Endothelial cell of umbilical vein (primary cell): ENCODE measurements around the gene RWDD2A. TPM values are rescaled to one million over a fixed set of nuclear protein-coding genes. Genes with fewer than 3 reads are reported as not detected.

Experiments used
- BruUV-seq: library from RNA; stranded (reverse); fragments of 400-500 nt; replicated peaks from 2 replicates; lab custom pipeline; 2021; lab: Mats Ljungman, UMichigan
- CTCF ChIA-PET: fragments of 300-600, 350-600 bp; sonication (Branson Sonifier 250); formaldehyde crosslinking; loops from one replicate; lab custom pipeline; 2021; ENCODE audit warnings: antibody characterized with exemption, inconsistent platforms; lab: Charles Lee
- POLR2A ChIA-PET: fragments of 300-600, 350-600 bp; sonication (Branson Sonifier 250); formaldehyde crosslinking; loops from one replicate; lab custom pipeline; 2021; ENCODE audit warnings: antibody characterized with exemption, inconsistent platforms; lab: Charles Lee
- DNase-seq: peaks from one replicate; pipeline ENCODE4 v3.0.0-alpha.2; 2011; ENCODE audit warnings: low read depth, low spot score
- FAIRE-seq: peaks from 2 replicates; lab custom pipeline; 2011; peaks lifted over from hg19 to GRCh38; lab: Jason Lieb, UNC
- H2AFZ ChIP-seq: 2 replicates; pipeline ENCODE4 v1.6.0; 2012; ENCODE audit warnings: low read depth, low read length, control low read depth, inconsistent platforms
- H3K27ac ChIP-seq: 2 replicates; pipeline ENCODE4 v1.5.1; 2011; ENCODE audit warnings: low read depth, mild to moderate bottlenecking, control low read depth, low read length, moderate library complexity; ENCODE audit not compliant: insufficient read depth
- H3K27me3 ChIP-seq, 2 experiments: 2 replicates each; pipeline versions ENCODE4 v1.6.0 to v1.6.1; 2011; ENCODE audit warnings: low read length in 2 of 2, mixed read lengths in 1 of 2; ENCODE audit not compliant: control insufficient read depth in 2 of 2, insufficient read depth in 2 of 2
- H3K36me3 ChIP-seq, 2 experiments: 2 replicates in 1 of 2; 3 replicates in 1 of 2; pipeline ENCODE4 v1.5.1; 2011; ENCODE audit warnings: low read length in 2 of 2, mild to moderate bottlenecking in 1 of 2, moderate library complexity in 1 of 2; ENCODE audit not compliant: control insufficient read depth in 2 of 2, insufficient read depth in 2 of 2; ENCODE audit errors: extremely low read depth in 1 of 2
- H3K4me1 ChIP-seq: 3 replicates; pipeline ENCODE4 v1.5.1; 2011; ENCODE audit warnings: mild to moderate bottlenecking, low read length; ENCODE audit not compliant: control insufficient read depth, insufficient read depth; ENCODE audit errors: extremely low read depth
- H3K4me2 ChIP-seq: 2 replicates; pipeline ENCODE4 v1.6.1; 2011; ENCODE audit warnings: low read length, control low read depth, mixed read lengths; ENCODE audit not compliant: insufficient read depth
- H3K4me3 ChIP-seq, 3 experiments: fragments of 200-600 bp in 1 of 3; sonication (generic), shearing (Covaris generic) in 1 of 3; replicated peaks in 1 of 3; 2 replicates each; pipeline ENCODE4 v1.5.1; 2011 to 2016; ENCODE audit warnings: control low read depth in 3 of 3, low read length in 3 of 3, mild to moderate bottlenecking in 2 of 3, inconsistent platforms in 1 of 3, low read depth in 1 of 3, moderate library complexity in 1 of 3; ENCODE audit not compliant: insufficient read depth in 1 of 3
- H3K79me2 ChIP-seq: 2 replicates; pipeline ENCODE4 v1.6.0; 2012; ENCODE audit warnings: low read length, inconsistent platforms; ENCODE audit not compliant: control insufficient read depth, insufficient read depth
- H3K9ac ChIP-seq: replicated peaks from 2 replicates; pipeline ENCODE3; 2011; ENCODE audit warnings: low read length, control low read depth; ENCODE audit not compliant: insufficient read depth; ENCODE audit errors: extremely low read depth
- H3K9me1 ChIP-seq: replicated peaks from 3 replicates; pipeline ENCODE4 v1.6.0; 2011; ENCODE audit warnings: mild to moderate bottlenecking, low read length; ENCODE audit not compliant: control insufficient read depth, insufficient read depth; ENCODE audit errors: extremely low read depth
- H3K9me3 ChIP-seq: replicated peaks from 2 replicates; pipeline ENCODE4 v1.5.1; 2012; ENCODE audit warnings: low read length, inconsistent platforms; ENCODE audit not compliant: control insufficient read depth, insufficient read depth
- H4K20me1 ChIP-seq: replicated peaks from 2 replicates; pipeline ENCODE3; 2011; ENCODE audit warnings: mild to moderate bottlenecking, low read length; ENCODE audit not compliant: control insufficient read depth, insufficient read depth; ENCODE audit errors: extremely low read depth
- CTCF ChIP-seq, 2 donors: IDR thresholded peaks; 1 replicate in 1 of 2; 2 replicates in 1 of 2; pipeline ENCODE4 v1.5.1; 2011; ENCODE audit warnings: low read length in 2 of 2, mild to moderate bottlenecking in 2 of 2, moderate library complexity in 2 of 2, control low read depth in 1 of 2, inconsistent platforms in 1 of 2, low read depth in 1 of 2; ENCODE audit not compliant: insufficient read depth in 1 of 2; ENCODE audit errors: extremely low read depth in 1 of 2
- EZH2 ChIP-seq: IDR thresholded peaks from 2 replicates; pipeline ENCODE4 v1.6.1; 2012; ENCODE audit warnings: borderline replicate concordance, low read depth, mild to moderate bottlenecking, moderate library complexity, low read length, inconsistent platforms; ENCODE audit not compliant: severe bottlenecking
- FOS ChIP-seq: IDR thresholded peaks from 2 replicates; pipeline ENCODE4 v1.6.1; 2011; ENCODE audit warnings: mild to moderate bottlenecking, low read length, moderate library complexity, borderline replicate concordance; ENCODE audit not compliant: insufficient read depth
- GATA2 ChIP-seq: IDR thresholded peaks from 2 replicates; pipeline ENCODE4 v1.7.0; 2011; ENCODE audit warnings: low read depth, mild to moderate bottlenecking, moderate library complexity, mixed read lengths, low read length; ENCODE audit not compliant: insufficient read length, insufficient read depth
- JUN ChIP-seq: IDR thresholded peaks from 2 replicates; pipeline ENCODE4 v1.6.1; 2011; ENCODE audit warnings: borderline replicate concordance, low read depth; ENCODE audit not compliant: insufficient read length, insufficient read depth
- MAX ChIP-seq: IDR thresholded peaks from 2 replicates; pipeline ENCODE4 v1.6.1; 2011; ENCODE audit not compliant: insufficient read depth, insufficient read length
- MYC ChIP-seq: IDR thresholded peaks from one replicate; pipeline ENCODE4 v1.6.1; 2011; ENCODE audit warnings: mild to moderate bottlenecking, low read depth, low read length
- POLR2A ChIP-seq: IDR thresholded peaks from 2 replicates; pipeline ENCODE4 v1.6.1; 2012; ENCODE audit warnings: low read depth, mild to moderate bottlenecking, control low read depth, low read length
- POLR2AphosphoS5 ChIP-seq: IDR thresholded peaks from 2 replicates; pipeline ENCODE4 v1.6.1; 2012; ENCODE audit warnings: low read depth, mild to moderate bottlenecking, control low read depth, low read length, moderate library complexity; ENCODE audit not compliant: insufficient read depth
- dilution Hi-C: fragments of 300-500 bp; cut with MboI; formaldehyde crosslinking; loops from one replicate; pipeline ENCODE4 v1.15.0; 2019; ENCODE audit warnings: low sequenced_read_pairs; ENCODE audit not compliant: extremely low pct_ligation_motif_present
- intact Hi-C: fragments of 100-400 bp; cut with micrococcal nuclease; formaldehyde crosslinking; loops from one replicate; pipeline ENCODE4 v1.10.0; 2022
- polyA plus RNA-seq, 4 experiments: library from polyadenylated mRNA; depleted of rRNA in 3 of 4; stranded (reverse) in 3 of 4; unstranded in 1 of 4; fragments of >200 nt; gene quantifications; 2 replicates each; pipeline versions ENCODE4 v1.2.1 to v1.2.3, GENCODE V29; 2011 to 2012; ENCODE audit warnings: missing spikeins in 1 of 4
- total RNA-seq: library from RNA; stranded (reverse); gene quantifications from 2 replicates; pipeline ENCODE4 v1.2.3, GENCODE V29; 2021

Gene RWDD2A
- total and polyA plus RNA-seq, 2 donors (not counting 3 experiments of a cell fraction or from before 2014, with no cell fraction given) = 3.2 to 4.5 TPM

- intact Hi-C loops (no loop called here), dilution Hi-C loops (no loop called here)
- H3K36me3 ChIP-seq = no peaks in the 10 kb centered on the region
- H3K4me3 ChIP-seq = no peak overlapping the region
- ChIA-PET CTCF (interaction anchor here (0.9 to 1.7 kb wide), 4 partner anchors 9 to 283 kb away, joined by 3 to 6 read pairs (median 4); partner anchors contain the start of gene DOP1A), POLR2A (no interaction called here)
- no peaks in the 10 kb centered on the region for H3K9me1 ChIP-seq
- no peak overlapping the region for H3K27ac ChIP-seq
- FAIRE-seq (no peak), DNase-seq (no peak)
- no peaks in the 10 kb centered on the region for H3K9me3 ChIP-seq
- H3K9ac ChIP-seq = no peak overlapping the region
- no peak for TF ChIP-seq GATA2
- no peak for TF ChIP-seq POLR2A
- TF ChIP-seq MYC = no peak
- TF ChIP-seq POLR2AphosphoS5 = no peak
- no peak for TF ChIP-seq CTCF (IDR thresholded peaks at IDR 0.05; ENCODE audit: extremely low read depth in 1 of 2, insufficient read depth in 1 of 2, low read depth in 1 of 2, low read length in 2 of 2)
- TF ChIP-seq MAX = no peak
- TF ChIP-seq FOS = no peak
- no peak for TF ChIP-seq JUN
- no peak for TF ChIP-seq EZH2
- no peak overlapping the region for H2AFZ ChIP-seq
- no peaks in the 10 kb centered on the region for H4K20me1 ChIP-seq
- no peaks in the 10 kb centered on the region for H3K27me3 ChIP-seq
- no TSS peak for BruUV-seq
- H3K79me2 ChIP-seq = no peaks in the 10 kb centered on the region
- no peak overlapping the region for H3K4me2 ChIP-seq
- H3K4me1 ChIP-seq = peaks cover 8% of the 10 kb centered on the region
Observed at GRCh38 chr6:83231146-83231545, 38.0 kb downstream of the RWDD2A start.
